GM19193 (cell line): ENCODE measurements around the gene OR51D1.

Experiments used
- POLR2A ChIP-seq: IDR thresholded peaks from 4 replicates; pipeline ENCODE4 v1.6.1; 2011; ENCODE audit not compliant: insufficient read depth, insufficient read length; ENCODE audit errors: extremely low read depth

Gene OR51D1

DNA sequence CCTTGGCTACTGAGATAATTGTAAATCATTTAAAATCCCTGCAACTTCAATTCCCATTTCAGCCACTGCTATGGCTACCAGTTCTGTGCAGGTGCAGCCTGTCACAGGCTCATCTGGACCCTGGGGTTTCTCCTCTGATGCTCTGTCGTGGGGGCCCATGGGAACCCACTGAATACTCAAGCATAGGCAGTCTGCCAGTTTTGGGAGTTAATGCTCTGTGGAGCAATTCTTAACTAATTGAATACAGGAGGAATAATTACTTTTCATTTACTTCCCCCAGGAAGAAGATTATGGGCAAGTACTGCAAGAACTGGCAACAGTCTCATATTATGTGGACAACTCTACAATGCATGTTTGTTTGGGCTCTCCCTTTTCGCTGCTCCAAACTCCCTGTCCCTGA, 34.5 kb downstream of the OR51D1 start:
- no peak for TF ChIP-seq POLR2A

DNA sequence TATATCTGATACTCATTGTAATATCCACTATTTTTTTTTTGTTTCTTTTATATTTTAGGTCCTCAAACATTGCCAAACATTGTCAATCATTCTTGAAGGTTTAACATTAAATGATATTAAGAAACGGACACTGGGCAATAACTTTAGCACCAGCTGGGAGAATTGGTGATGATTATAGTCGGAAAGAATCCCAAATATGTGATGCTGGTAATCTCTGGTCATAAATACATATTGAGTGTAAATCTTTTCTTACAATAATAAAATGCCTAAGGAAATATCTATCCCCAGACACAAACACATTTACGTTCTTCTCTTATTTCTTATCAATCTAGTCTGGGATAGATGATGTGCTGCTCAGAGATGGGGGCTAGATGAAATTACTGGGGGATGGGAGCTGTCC, 35.2 kb downstream of the OR51D1 start:
- TF ChIP-seq POLR2A = no peak

DNA sequence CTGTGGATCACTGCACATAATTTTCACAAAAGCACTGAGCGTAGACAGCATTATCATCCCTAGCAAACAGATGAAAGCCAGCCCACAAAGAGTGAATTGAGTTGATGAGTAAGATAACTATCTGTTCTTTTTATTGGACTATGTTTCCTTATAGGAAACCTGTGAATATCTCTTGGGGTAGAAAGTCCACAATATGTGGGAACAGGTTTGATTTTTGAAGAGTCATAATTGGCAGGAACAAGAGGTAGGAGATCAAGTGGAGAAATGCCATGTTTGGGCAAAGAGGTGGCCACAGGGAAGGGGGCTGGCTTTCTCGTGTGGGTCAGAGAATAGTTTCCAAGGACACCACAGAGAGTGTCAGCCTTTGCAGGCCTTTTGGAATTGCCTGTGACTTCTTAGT, 36.5 kb downstream of the OR51D1 start:
- no peak for TF ChIP-seq POLR2A

DNA sequence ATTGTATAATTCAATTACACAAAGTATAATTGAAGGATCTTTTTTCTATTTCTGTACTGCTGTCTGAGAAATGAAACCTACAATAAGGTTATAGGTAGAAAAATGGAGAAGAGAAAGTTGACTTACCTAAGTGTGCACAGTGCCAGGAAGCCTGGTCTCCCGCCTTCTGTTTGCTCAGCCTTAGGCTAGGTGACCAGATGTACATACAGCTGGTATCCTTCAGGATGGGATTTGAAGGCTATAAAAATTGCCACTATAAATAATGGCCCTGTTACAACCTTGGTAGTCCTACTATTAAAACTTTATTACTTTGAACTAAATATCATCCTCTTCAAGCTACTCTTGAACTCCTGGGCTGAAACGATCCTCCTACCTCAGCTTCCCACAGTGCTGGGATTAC, 40.7 kb downstream of the OR51D1 start:
- TF ChIP-seq POLR2A = no peak

DNA sequence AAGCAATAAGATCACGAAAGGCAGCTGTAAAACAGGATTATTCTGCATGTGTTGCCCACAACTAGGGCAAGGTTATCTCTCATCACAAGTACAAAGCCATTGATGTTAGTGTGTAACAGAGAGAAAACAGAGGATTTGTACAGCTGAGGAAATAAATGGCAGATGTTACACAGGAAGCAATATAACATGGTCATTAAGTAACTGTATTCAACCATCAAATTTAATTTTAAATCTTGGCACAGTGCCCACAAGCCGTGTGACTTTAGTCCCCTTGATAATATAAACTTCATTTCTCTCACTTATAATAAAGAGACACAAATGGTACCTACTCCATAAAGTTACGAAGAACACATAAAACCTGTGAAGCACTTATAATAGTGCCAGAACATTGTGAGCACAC, 43.1 kb downstream of the OR51D1 start:
- TF ChIP-seq POLR2A = no peak

DNA sequence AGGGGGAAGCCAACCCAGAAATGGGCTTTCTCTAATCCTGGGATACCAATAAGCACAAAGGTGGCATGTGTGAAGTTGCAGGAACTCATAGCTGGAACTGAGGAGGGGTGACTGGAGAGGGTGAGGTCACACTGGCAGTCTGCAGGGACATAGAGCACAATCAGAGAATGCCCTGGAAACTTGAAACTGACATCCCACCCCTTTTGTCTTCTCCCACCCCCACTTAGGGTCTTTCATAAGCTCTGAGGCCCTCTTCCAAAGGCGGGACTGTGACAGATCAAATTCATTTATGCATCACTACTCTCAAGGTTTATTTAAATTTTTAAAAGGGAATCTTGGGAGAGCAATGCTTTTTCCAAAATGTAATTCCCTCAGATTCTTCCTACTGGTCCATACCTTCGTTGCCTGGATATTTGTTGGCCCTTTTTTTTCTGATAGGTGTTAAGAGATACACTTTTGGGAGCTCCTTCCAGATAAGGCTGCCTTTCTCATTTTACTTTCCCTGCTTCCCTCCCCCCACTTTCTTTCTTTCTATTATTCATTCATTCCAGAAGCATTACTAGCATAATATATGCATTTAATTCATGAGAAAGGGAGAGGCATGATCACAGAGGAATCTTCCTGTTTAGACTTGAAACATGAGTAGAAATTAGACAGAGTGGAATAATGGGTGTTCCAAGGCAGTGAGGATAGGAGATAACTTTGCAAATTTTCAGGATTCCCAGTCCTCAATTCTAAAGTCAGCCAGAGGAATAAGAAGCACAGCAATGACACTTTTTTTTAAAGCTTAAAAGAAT, 45.5 kb downstream of the OR51D1 start:
- TF ChIP-seq POLR2A = no peak

DNA sequence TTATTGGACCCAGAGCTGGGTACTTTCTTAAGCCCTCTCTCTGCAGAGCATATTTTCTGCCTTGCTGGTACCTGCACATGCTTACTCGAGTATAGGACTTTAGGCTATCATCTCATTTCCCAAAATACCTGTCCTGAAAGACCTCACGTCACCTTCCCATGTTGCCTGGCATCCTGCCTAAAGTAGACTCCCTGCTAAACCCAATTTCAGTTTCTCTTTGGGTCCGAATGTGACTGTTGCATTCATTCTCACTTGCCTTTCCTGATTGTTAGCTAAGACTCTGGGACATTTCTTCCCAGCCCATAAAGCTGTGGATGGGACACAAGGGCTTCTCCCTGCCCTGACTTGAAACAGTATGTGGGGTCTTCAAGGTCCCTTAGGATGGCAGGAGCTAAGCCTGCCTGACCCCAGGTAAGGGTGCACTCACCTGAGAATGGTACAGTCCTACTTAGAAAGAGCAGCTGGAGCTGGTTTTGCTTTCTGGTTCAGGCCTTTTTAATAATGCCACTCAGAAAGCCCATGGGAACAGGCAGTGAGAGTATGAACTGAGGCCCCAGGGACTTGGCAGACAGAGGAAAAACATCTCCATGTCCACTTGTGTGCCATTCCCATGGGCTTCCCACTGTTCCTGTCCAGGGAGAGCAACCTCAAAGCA, 47.5 kb downstream of the OR51D1 start:
- TF ChIP-seq POLR2A = no peak
